MM.1S (cell line): ENCODE data around the gene DNALI1.
"Not testable (repeated sequence)": the region's sequence is repeated elsewhere in the genome, so short reads cannot be mapped to it uniquely, and the experiment has no call there.

Experiments used
- DNase-seq: peaks from one replicate; pipeline ENCODE4 v3.0.0-alpha.2; 2015
- H2AFZ ChIP-seq: fragments of 300-600 bp; sonication (generic); 2 replicates; pipeline ENCODE4 v1.6.0; 2016; ENCODE audit warnings: antibody characterized with exemption, low read length
- H3F3A ChIP-seq: fragments of 300-600 bp; sonication (generic); 2 replicates; pipeline ENCODE4 v1.6.1; 2016; ENCODE audit warnings: mild to moderate bottlenecking, antibody characterized with exemption, low read length, moderate library complexity, mixed read lengths; ENCODE audit not compliant: insufficient read depth
- H3K27ac ChIP-seq: fragments of 300-600 bp; sonication (generic); 2 replicates; pipeline ENCODE4 v1.5.1; 2016; ENCODE audit warnings: mild to moderate bottlenecking, low read length
- H3K27me3 ChIP-seq: fragments of 300-600 bp; sonication (generic); replicated peaks from 2 replicates; pipeline ENCODE4 v1.6.0; 2016; ENCODE audit warnings: low read length; ENCODE audit not compliant: insufficient read depth
- H3K36me3 ChIP-seq: fragments of 300-600 bp; sonication (generic); replicated peaks from 2 replicates; pipeline ENCODE4 v1.6.1; 2016; ENCODE audit warnings: mild to moderate bottlenecking, low read length, mixed read lengths; ENCODE audit not compliant: insufficient read depth
- H3K4me1 ChIP-seq: fragments of 300-600 bp; sonication (generic); 2 replicates; pipeline ENCODE4 v1.6.1; 2016; ENCODE audit warnings: low read length, mixed read lengths
- H3K4me2 ChIP-seq: fragments of 300-600 bp; sonication (generic); 2 replicates; pipeline ENCODE4 v1.6.0; 2016; ENCODE audit warnings: low read depth, low read length
- H3K4me3 ChIP-seq: fragments of 300-600 bp; sonication (generic); 2 replicates; pipeline ENCODE4 v1.5.1; 2016; ENCODE audit warnings: low read length, mixed read lengths
- H3K79me2 ChIP-seq: fragments of 300-600 bp; sonication (generic); 2 replicates; pipeline ENCODE4 v1.6.1; 2016; ENCODE audit warnings: mixed run types, low read length, mixed read lengths
- H3K9ac ChIP-seq: fragments of 300-600 bp; sonication (generic); 2 replicates; pipeline ENCODE4 v1.6.1; 2016; ENCODE audit warnings: low read length, mixed read lengths
- H3K9me2 ChIP-seq: fragments of 300-600 bp; sonication (generic); replicated peaks from 2 replicates; pipeline ENCODE4 v1.6.1; 2016; ENCODE audit warnings: mild to moderate bottlenecking, low read length, mixed read lengths; ENCODE audit not compliant: insufficient read depth
- H3K9me3 ChIP-seq: fragments of 300-600 bp; sonication (generic); replicated peaks from 2 replicates; pipeline ENCODE4 v1.6.1; 2016; ENCODE audit warnings: mild to moderate bottlenecking, low read length, mixed read lengths; ENCODE audit not compliant: insufficient read depth
- H4K20me1 ChIP-seq: fragments of 300-600 bp; sonication (generic); 2 replicates; pipeline ENCODE4 v1.6.1; 2016; ENCODE audit warnings: mild to moderate bottlenecking, low read length, moderate library complexity, mixed read lengths; ENCODE audit not compliant: insufficient read depth
- EZH2 ChIP-seq: fragments of 300-600 bp; sonication (generic); optimal IDR thresholded peaks from 2 replicates; pipeline ENCODE3; 2017; ENCODE audit warnings: low read depth, mild to moderate bottlenecking, antibody characterized with exemption, low read length, mixed read lengths
- EZH2phosphoT487 ChIP-seq: fragments of 300-600 bp; sonication (generic); IDR thresholded peaks from 2 replicates; pipeline ENCODE4 v1.6.1; 2018; ENCODE audit warnings: antibody characterized with exemption, low read length
- TF ChIP-seq, protein P1 (sequence below): fragments of 300-600 bp; sonication (generic); IDR thresholded peaks from 2 replicates; pipeline ENCODE4 v1.5.1; 2016; ENCODE audit warnings: antibody characterized with exemption, low read length, mixed read lengths

DNALI1 gene

DNA sequence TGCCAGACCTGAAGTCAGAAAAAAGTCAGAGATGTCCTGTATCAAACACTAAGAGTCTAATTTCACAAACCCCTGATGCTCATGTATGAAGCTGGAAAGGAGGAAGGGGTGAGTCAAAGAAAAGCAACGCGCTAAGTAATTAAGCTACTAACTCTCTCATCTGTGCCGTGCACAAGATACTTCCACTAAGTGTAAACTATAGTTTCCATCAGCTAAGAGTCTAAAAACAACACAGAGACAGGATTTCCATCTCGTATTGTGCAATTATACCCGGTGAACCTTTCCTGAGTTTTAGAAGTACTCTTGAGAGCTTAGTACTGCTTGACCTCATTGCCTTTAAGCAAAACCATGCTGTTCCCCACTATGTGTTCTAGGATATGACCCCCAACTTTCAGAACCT lies 19.0 kb downstream of the DNALI1 start:
- TF ChIP-seq, protein P1, sequence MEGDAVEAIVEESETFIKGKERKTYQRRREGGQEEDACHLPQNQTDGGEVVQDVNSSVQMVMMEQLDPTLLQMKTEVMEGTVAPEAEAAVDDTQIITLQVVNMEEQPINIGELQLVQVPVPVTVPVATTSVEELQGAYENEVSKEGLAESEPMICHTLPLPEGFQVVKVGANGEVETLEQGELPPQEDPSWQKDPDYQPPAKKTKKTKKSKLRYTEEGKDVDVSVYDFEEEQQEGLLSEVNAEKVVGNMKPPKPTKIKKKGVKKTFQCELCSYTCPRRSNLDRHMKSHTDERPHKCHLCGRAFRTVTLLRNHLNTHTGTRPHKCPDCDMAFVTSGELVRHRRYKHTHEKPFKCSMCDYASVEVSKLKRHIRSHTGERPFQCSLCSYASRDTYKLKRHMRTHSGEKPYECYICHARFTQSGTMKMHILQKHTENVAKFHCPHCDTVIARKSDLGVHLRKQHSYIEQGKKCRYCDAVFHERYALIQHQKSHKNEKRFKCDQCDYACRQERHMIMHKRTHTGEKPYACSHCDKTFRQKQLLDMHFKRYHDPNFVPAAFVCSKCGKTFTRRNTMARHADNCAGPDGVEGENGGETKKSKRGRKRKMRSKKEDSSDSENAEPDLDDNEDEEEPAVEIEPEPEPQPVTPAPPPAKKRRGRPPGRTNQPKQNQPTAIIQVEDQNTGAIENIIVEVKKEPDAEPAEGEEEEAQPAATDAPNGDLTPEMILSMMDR: no peak
- no peak for TF ChIP-seq EZH2phosphoT487
- TF ChIP-seq EZH2: no peak
- H3K27me3 ChIP-seq: no peaks in the 10 kb centered on the region
- no peak for DNase-seq
- H3K9ac ChIP-seq: no peak overlapping the region
- H3K4me3 ChIP-seq: no peak overlapping the region
- no peak overlapping the region for H3K27ac ChIP-seq
- no peaks in the 10 kb centered on the region for H3K9me3 ChIP-seq
- H3K9me2 ChIP-seq: no peaks in the 10 kb centered on the region
- no peak overlapping the region for H2AFZ ChIP-seq
- no peak overlapping the region for H3K4me2 ChIP-seq
- H3F3A ChIP-seq: peaks cover 26% of the 10 kb centered on the region
- H3K36me3 ChIP-seq: peaks cover 13% of the 10 kb centered on the region
- H3K4me1 ChIP-seq: peaks cover 28% of the 10 kb centered on the region
- H3K79me2 ChIP-seq: peaks cover 14% of the 10 kb centered on the region
- no peaks in the 10 kb centered on the region for H4K20me1 ChIP-seq

DNA sequence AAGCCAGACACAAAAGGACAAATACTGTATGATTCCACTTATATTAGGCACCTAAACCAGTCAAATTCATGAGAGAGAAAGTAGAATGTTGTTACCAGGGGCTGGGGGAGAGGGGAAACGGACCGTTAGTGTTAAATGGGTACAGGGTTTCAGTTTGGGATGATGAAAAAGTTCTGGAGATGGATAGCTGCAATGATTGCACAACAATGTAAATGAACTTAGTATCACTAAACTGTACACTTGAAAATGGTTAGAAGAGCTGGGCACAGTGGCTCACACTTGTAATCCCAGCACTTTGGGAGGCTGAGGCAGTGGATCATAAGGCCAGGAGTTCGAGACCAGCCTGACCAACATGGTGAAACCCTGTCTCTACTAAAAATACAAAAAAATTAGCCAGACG lies 27.8 kb downstream of the DNALI1 start:
- not testable (repeated sequence) for H3K27ac ChIP-seq, H2AFZ ChIP-seq, H3K9me3 ChIP-seq, H3F3A ChIP-seq, H3K4me1 ChIP-seq, H3K4me2 ChIP-seq, H3K27me3 ChIP-seq, H3K4me3 ChIP-seq, H3K9me2 ChIP-seq, H4K20me1 ChIP-seq, H3K9ac ChIP-seq, DNase-seq
- Histone ChIP-seq H3K36me3 (peaks cover 28% of the 10 kb centered on the region), H3K79me2 (peaks cover 47% of the 10 kb centered on the region)

DNA sequence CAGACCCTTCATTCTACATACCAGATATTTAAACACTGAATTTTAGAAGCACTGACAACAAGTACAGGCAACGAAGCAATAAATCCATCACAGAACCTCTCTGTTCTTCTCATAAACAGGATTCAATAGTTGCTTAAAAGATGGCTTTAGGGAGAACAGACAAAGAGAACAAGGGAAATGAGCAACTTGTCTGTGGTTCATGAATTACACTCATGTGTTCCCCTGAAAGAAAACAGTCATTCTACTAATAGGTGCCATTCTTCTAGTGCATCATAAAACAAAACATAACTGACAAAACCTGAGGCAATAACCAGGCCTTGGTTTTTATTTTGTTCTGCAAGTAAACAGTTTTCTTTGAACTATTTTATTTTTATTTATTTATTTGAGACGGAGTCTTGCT lies 32.2 kb downstream of the DNALI1 start:
- peaks cover 66% of the 10 kb centered on the region for H3K79me2 ChIP-seq
- no peaks in the 10 kb centered on the region for H3K27me3 ChIP-seq
- H3K9ac ChIP-seq: no peak overlapping the region
- TF ChIP-seq EZH2 (no peak), EZH2phosphoT487 (no peak)
- TF ChIP-seq, protein P1: no peak
- no peak overlapping the region for H2AFZ ChIP-seq
- H3K9me3 ChIP-seq: no peaks in the 10 kb centered on the region
- no peaks in the 10 kb centered on the region for H3K9me2 ChIP-seq
- H3F3A ChIP-seq: no peaks in the 10 kb centered on the region
- H3K4me3 ChIP-seq: no peak overlapping the region
- no peak overlapping the region for H3K27ac ChIP-seq
- H3K4me1 ChIP-seq: peaks cover 2% of the 10 kb centered on the region
- no peaks in the 10 kb centered on the region for H4K20me1 ChIP-seq
- DNase-seq: no peak
- no peak overlapping the region for H3K4me2 ChIP-seq
- H3K36me3 ChIP-seq: peaks cover 28% of the 10 kb centered on the region

DNA sequence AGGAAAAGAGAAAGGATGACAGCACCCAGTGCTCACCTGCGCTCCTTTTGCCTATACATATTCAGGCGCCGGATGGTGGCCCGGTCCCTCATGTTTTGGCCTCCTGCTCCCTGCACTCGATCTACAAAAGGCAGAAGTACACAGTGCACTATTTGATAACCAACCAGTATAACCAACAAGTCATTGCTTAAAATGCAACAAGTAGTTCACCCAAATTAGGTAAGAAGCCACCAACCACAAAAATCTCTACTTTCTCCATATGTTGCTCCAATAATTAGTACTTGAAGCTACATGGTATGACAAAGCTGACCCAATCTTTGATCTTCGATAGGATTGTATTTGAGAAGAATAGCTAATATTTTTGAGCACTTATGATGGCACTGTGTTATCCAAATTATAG lies 37.0 kb downstream of the DNALI1 start:
- no peak overlapping the region for H3K27ac ChIP-seq
- no peak overlapping the region for H3K9ac ChIP-seq
- peaks cover 10% of the 10 kb centered on the region for H3K4me1 ChIP-seq
- H3K27me3 ChIP-seq: no peaks in the 10 kb centered on the region
- no peaks in the 10 kb centered on the region for H3K9me2 ChIP-seq
- peak overlapping the region; percentile 79; the same call in 1 of the 2 replicates for H3K4me2 ChIP-seq
- no peak for DNase-seq
- H2AFZ ChIP-seq: no peak overlapping the region
- H3F3A ChIP-seq: no peaks in the 10 kb centered on the region
- peaks cover 10% of the 10 kb centered on the region for H3K36me3 ChIP-seq
- TF ChIP-seq, protein P1: no peak
- TF ChIP-seq EZH2 (no peak), EZH2phosphoT487 (no peak)
- H3K4me3 ChIP-seq: no peak overlapping the region
- H4K20me1 ChIP-seq: no peaks in the 10 kb centered on the region
- no peaks in the 10 kb centered on the region for H3K9me3 ChIP-seq
- peaks cover 62% of the 10 kb centered on the region for H3K79me2 ChIP-seq
